Lower leg skin (tissue), 3 donors: ENCODE measurements around the gene INPP4A.

Experiments used
- POLR2A ChIP-seq, 2 donors: fragments of 450-650 bp; IDR thresholded peaks; one replicate each; pipeline ENCODE4 v1.6.1; 2016 to 2017; ENCODE audit warnings: antibody characterized with exemption in 2 of 2, mild to moderate bottlenecking in 1 of 2, moderate library complexity in 1 of 2
- TF ChIP-seq, protein P1 (sequence below), 3 donors: fragments of 450-650 bp; IDR thresholded peaks; one replicate each; pipeline ENCODE4 v1.5.1; 2016; ENCODE audit warnings: antibody characterized with exemption in 3 of 3, mild to moderate bottlenecking in 3 of 3, moderate library complexity in 2 of 3

- TF ChIP-seq, protein P1, sequence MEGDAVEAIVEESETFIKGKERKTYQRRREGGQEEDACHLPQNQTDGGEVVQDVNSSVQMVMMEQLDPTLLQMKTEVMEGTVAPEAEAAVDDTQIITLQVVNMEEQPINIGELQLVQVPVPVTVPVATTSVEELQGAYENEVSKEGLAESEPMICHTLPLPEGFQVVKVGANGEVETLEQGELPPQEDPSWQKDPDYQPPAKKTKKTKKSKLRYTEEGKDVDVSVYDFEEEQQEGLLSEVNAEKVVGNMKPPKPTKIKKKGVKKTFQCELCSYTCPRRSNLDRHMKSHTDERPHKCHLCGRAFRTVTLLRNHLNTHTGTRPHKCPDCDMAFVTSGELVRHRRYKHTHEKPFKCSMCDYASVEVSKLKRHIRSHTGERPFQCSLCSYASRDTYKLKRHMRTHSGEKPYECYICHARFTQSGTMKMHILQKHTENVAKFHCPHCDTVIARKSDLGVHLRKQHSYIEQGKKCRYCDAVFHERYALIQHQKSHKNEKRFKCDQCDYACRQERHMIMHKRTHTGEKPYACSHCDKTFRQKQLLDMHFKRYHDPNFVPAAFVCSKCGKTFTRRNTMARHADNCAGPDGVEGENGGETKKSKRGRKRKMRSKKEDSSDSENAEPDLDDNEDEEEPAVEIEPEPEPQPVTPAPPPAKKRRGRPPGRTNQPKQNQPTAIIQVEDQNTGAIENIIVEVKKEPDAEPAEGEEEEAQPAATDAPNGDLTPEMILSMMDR (IDR thresholded peaks at IDR 0.05): no peak
- TF ChIP-seq POLR2A (IDR thresholded peaks at IDR 0.05): no peak
Measured at GRCh38 chr2:98508709-98509066, 64.0 kb downstream of the INPP4A start.
